RWPE1 (cell line): ENCODE measurements around the gene LACRT.
"Not testable (repeated sequence)": the region's sequence is repeated elsewhere in the genome, so short reads cannot be mapped to it uniquely, and the experiment has no call there.

Source experiments
- CTCF ChIA-PET: fragments of 350-600 bp; sonication (Branson Sonifier 250); formaldehyde crosslinking; extraction: SDS; loops from one replicate; lab custom pipeline; 2021; lab: Yijun Ruan, JAX
- POLR2A ChIA-PET: fragments of 400-600 bp; formaldehyde crosslinking; extraction: SDS; loops from one replicate; lab custom pipeline; 2020; ENCODE audit warnings: antibody characterized with exemption; ENCODE audit not compliant: low non-redundant PET; lab: Yijun Ruan, JAX
- DNase-seq: peaks from one replicate; pipeline ENCODE4 v3.0.0; 2012; ENCODE audit warnings: low spot score
- H3K27ac ChIP-seq: fragments of 450-650 bp; 2 replicates; pipeline ENCODE4 v1.5.1; 2017
- CTCF ChIP-seq: fragments of 450-650 bp; conservative IDR thresholded peaks from 2 replicates; pipeline ENCODE4 v1.5.1; 2017; ENCODE audit warnings: low read depth, mild to moderate bottlenecking

Gene LACRT

GRCh38 chr12:54666008-54666407, 31.3 kb upstream of the LACRT start:
- no peak for DNase-seq
- POLR2A ChIA-PET = no interaction called here
- TF ChIP-seq CTCF = no peak
- no peak overlapping the region for H3K27ac ChIP-seq
- CTCF ChIA-PET = no interaction called here

- DNase-seq, POLR2A ChIA-PET, H3K27ac ChIP-seq, CTCF ChIA-PET: not testable (repeated sequence)
Measured at GRCh38 chr12:54665022-54665635, 30.4 kb upstream of the LACRT start.

- no peak for DNase-seq
- no peak for TF ChIP-seq CTCF
- ChIA-PET CTCF (no interaction called here), POLR2A (no interaction called here)
- H3K27ac ChIP-seq = no peak overlapping the region
Measured at GRCh38 chr12:54663603-54664002, 28.9 kb upstream of the LACRT start.

- H3K27ac ChIP-seq = no peak overlapping the region
- TF ChIP-seq CTCF = no peak
- DNase-seq = no peak
- ChIA-PET POLR2A (no interaction called here), CTCF (no interaction called here)
Measured at GRCh38 chr12:54662026-54662425, 27.3 kb upstream of the LACRT start.

- ChIA-PET CTCF (interaction anchor here (0.6 kb wide), 1 partner anchor 38 kb away, joined by 4 read pairs; no protein-coding TSS in a partner anchor), POLR2A (no interaction called here)
- TF ChIP-seq CTCF = no peak
- H3K27ac ChIP-seq = no peak overlapping the region
- DNase-seq = no peak
Measured at GRCh38 chr12:54661048-54661447, 26.4 kb upstream of the LACRT start.

GRCh38 chr12:54660320-54660962, 25.7 kb upstream of the LACRT start:
- ChIA-PET POLR2A (no interaction called here), CTCF (interaction anchor here (0.6 kb wide), 1 partner anchor 16 kb away, joined by 4 read pairs; no protein-coding TSS in a partner anchor)
- H3K27ac ChIP-seq = no peak overlapping the region
- no peak for TF ChIP-seq CTCF
- DNase-seq = no peak
